H54 (cell line): ENCODE measurements around the gene HEXD.
"Not testable (repeated sequence)": the region's sequence is repeated elsewhere in the genome, so short reads cannot be mapped to it uniquely, and the experiment has no call there.

Source experiments
- DNase-seq: peaks from one replicate; pipeline ENCODE4 v3.0.0; 2011; ENCODE audit warnings: low spot score, mixed read lengths; ENCODE audit not compliant: insufficient read length
- FAIRE-seq: peaks from 3 replicates; lab custom pipeline; 2011; peaks lifted over from hg19 to GRCh38; lab: Jason Lieb, UNC
- POLR2A ChIP-seq: IDR thresholded peaks from 2 replicates; pipeline ENCODE4 v1.6.1; 2011; ENCODE audit warnings: low read depth, mild to moderate bottlenecking, low read length

The HEXD gene

DNA sequence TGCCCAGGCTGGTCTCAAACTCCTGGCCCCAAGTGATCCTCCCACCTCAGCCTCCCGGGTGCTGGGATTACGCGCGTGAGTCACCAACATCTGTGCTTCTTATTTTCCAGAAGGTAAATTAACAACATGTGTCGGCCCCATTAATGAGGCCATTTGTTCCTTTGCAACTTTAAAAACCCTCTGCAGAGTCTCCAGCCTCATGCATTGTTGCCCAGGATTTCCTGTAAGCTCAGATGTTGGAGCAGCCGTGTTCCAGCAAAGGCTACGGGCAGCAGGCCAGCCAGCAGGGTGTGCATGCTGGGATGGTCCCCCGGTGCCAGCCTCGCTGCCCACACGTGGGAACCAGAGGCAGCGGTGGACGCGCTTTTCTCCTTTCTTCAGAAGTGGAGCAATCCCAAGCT, 19.1 kb upstream of the HEXD start:
- FAIRE-seq (no peak), DNase-seq (no peak)
- no peak for TF ChIP-seq POLR2A

DNA sequence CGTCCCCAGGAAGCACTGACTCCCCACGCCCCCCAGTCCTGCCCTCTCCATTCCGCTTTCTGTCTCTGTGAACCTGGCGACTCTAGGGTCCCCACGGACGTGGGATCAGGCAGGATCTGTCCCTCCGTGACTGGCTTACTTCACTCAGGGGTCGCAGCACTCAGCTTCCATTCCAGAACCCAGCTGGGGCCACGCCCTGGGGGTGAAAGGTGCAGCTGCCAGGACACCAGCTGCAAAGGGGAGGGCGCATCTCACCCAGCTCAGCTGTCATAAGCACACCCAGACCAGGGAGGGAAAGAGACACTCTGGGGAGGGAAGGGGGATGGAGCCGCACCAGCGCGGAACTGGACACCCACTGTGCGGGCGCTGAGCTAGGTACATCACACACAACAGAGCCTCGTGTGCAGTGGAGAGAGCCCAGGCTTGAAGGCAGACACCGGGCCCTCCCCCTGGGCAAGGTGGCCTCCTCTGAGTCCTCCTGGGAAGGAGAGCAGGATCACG, 18.5 kb upstream of the HEXD start:
- FAIRE-seq (no peak), DNase-seq (no peak)
- no peak for TF ChIP-seq POLR2A

DNA sequence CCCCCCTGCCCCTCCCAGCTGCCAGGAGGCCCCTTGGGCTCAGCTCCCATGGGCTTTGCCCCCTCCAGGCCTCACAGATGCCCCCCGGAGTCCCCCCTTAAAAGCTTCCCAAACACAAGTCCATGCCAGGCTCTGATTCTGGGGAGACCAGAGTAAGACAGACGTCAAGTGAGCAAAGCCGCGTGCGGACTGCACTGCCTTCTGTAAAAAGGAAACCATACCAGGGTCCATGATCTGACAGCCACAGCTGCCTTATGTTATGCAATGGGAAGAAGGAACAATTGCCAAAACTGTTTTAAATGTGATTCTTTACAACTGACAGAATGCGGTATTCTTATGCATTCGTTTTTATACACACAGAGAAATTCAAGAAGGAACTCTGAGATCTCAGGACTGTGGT, 17.9 kb upstream of the HEXD start:
- TF ChIP-seq POLR2A: no peak
- FAIRE-seq (no peak), DNase-seq (no peak)

DNA sequence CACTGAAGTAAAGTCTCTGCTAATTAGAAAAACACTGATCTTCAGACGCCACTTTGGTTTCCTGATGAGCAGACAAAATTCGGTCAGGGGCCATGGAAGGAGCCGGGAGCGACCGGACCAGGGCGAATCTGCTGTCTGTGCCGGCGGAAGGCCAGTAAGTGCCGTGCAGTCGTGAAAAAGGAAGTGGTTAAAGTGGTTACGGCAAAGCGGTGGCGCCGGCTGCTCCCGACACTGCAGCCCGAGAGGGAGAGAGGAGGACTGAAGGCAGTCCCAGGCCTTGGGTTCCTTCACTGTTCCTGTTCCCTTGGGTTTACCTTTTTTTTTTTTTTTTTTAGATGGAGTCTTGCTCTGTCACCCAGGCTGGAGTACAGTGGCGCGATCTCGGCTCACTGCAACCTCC, 17.3 kb upstream of the HEXD start:
- FAIRE-seq (no peak), DNase-seq (no peak)
- TF ChIP-seq POLR2A: no peak

DNA sequence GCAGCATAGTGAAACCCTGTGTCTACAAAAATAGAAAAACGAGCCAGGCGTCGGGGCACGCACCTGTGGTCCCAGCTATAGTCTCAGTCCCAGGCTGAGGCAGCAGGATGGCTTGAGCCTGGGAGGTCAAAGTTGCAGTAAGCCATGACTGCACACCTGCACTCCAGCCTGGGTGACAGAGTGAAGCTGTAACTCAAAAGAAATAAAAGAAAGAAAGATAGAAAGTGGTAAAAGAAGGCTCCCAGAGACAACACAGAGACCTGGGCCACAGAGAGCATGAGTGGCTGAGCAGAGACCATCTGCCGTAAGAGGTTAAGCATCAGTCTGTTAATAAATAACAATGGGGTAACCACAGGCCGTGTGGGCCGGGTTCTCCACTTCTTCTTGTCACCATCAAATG, 15.3 kb upstream of the HEXD start:
- FAIRE-seq: no peak
- no peak for DNase-seq
- no peak for TF ChIP-seq POLR2A

DNA sequence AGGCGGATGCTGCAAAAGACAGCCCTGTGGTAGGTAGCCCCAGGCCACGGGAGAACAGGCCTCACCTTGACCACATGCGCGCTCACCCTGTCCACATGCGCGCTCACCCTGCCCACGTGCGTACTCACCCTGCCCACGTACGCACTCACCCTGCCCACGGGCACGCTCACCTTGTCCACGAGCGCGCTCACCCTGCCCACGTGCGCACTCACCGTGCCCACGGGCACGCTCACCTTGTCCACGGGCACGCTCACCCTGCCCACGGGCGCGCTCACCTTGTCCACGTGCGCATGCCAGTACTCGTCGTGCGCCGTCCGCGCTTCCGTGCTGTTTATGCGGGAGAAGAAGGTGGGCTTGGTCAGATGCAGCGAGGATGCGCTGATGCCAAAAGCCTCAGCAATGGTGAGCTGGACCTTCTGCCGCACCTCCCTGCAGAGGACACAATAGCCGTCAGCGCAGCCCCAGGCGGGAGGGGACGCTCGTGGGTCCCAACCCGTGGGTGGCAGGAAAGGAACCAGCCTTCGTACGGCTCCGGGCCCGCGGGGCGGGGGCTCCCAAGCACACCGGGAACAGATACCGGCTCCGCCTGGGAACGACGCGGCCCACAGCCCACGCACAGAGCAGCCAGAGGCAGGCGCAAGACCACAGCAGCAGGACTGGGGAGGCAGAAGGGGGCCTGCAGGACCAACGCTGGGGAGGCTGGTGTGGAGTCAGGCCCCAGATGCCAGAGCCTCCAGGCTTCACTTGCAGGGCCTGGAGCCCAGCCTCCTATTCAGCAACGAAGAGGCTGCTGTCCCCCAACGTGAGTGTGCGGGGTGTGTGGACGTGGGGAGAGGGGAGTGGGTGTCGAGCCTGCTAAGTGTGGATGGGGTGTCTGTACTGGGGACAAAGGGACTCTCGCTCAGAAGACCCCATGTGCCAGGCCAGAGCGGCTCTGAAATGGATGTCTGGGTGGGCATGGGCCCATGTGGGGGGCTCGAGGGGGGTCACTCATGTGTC, 14.2 kb upstream of the HEXD start:
- FAIRE-seq (no peak), DNase-seq (no peak)
- TF ChIP-seq POLR2A: no peak

DNA sequence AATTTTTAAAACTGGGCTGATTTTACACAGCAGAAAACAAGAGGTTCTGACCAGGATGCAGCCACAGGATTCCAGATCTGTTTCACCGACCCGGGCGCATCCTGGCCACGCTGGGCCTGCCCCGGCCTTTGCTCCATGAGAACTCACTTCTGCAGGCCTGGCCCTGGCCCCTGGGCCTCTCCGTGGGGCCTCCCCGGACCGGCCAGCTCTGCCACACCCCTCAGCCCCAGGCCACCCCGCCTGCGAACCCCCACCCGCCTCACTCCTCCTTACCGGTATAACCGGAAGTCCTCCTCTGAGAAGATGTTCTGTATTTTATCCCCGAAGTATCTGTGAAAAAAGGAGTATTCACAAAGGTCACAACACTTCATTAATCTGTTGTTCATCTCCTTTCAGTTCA, 13.1 kb upstream of the HEXD start:
- no peak for TF ChIP-seq POLR2A
- FAIRE-seq (no peak), DNase-seq (no peak)

DNA sequence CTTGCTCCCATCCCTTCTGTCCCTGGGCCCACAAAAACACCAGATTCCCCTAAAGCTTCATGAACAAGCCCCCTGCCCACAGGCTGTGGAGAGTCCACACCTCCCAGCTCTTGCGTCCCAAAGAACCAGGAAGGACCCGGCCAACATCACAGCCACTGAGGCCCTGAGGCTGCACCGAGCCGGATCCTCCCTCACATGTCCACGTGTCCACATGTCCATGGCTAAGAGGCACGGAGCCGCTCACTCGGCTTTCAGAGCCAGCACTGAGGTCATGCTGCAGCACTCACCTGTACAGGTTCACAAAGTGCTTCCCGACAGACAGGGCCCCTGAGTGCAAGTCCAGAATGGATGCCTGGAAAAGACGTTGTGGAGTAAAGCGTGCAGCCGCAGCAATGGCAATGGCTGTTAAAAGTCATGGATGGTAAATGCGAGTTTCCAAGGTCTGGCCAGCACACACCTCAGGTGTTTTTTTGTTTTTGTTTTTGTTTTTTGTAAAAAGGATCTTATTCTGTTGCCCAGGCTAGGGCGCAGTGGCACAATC, 11.9 kb upstream of the HEXD start:
- FAIRE-seq (no peak), DNase-seq (no peak)
- TF ChIP-seq POLR2A: no peak

DNA sequence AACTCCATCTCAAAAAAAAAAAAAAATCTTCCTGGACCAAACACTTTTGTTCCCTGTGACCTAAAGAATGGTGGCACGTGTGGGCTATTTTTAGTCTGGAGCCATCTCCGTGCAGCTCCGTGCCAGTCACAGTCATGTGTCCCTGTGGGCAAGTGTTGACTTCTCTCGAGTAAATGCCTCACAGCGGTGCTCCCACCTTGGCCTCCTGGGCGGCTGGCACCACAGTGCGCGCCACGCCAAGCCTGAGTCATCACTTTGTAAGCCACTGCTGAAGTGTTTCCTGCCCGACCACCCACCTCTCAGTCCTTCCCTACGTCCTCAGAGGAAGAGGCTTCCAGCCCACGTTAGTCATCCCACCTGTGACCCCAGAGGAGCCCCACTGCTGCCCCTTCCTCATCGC, 10.9 kb upstream of the HEXD start:
- TF ChIP-seq POLR2A: no peak
- FAIRE-seq (peak; percentile 43), DNase-seq (peak; percentile 85)

DNA sequence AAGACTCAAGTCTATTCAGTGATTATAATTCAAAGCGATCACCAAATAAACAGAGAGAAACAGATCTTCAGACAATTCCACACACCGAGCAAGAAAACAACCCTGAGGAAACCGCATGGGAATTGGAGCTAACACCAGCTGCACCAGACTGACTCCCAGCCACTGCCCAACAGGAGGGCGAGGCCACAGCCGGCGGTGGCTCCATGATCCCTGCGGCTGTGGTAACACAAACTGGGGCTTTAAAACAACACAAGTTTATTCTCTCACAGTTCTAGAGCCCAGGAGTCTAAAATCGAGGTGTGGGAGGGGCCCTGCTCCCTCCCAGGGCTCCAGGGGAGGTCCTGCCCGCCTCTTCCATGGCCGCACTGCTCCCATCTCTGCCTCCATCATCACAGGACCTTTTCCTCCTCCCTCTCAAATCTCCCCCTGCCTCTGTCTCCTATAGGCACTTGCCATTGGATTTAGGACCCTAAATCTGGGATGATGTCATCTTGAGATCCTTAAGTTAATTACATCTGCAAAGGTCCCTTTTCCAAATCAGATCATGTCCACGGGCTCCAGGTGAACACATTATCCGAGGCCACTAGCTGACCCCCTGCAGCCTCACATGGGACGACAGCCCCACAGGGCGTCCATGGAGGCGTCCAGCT, 9.7 kb upstream of the HEXD start:
- DNase-seq (no peak), FAIRE-seq (no peak)
- TF ChIP-seq POLR2A: no peak

DNA sequence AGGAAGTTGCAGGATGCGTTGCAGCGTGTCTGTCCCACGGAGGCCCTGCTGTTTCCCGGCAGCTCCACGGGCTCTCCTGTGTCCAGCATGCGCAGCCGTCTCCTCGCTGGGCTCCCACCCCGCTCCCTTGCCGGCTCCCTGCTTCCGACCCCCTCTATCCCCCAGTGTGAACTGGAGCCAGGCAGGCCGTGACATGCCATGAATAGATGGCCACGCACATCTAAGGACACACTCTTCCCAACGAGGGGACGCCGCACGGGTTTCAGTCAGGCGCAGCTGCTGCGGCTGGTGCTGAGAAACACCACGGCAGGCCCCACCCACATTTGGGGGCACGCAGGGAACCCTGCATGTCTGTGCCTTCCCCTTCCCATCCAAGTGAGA, 9.2 kb upstream of the HEXD start:
- no peak for FAIRE-seq
- no peak for TF ChIP-seq POLR2A
- DNase-seq: no peak

DNA sequence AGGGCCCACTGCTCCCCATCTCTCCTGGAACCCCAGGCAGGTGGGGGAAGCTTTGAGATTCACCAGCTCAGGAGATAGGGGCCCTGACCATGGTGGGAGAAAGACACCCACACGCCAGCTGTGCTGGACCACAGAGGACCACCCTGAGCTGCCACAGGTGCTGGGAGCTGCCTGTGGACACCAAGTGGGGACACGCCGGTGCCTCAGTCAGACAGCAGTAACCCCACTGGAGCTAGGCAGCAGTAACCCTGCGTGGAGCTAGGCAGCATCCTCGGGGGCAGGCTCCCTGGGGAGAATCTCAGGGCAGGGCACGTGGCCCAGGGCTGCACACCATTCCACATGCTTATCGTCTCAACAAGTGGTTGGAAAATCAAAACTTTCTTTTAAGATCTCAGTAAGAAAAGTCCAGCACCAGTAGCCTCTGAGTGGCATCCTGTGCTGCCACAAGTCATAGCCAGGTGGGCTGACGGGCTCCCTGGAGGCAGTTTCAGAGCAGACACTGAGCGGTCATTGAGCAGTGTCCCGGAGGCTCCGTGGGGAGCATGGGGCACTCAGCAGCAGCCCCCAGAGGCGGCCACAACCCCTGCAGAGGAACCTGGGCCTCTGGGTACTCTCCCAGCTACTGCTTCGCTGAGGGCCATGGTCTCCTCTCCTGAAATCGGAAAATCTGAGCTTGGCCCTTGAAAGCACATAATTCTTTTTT, 8.0 kb upstream of the HEXD start:
- no peak for TF ChIP-seq POLR2A
- DNase-seq (no peak), FAIRE-seq (no peak)

DNA sequence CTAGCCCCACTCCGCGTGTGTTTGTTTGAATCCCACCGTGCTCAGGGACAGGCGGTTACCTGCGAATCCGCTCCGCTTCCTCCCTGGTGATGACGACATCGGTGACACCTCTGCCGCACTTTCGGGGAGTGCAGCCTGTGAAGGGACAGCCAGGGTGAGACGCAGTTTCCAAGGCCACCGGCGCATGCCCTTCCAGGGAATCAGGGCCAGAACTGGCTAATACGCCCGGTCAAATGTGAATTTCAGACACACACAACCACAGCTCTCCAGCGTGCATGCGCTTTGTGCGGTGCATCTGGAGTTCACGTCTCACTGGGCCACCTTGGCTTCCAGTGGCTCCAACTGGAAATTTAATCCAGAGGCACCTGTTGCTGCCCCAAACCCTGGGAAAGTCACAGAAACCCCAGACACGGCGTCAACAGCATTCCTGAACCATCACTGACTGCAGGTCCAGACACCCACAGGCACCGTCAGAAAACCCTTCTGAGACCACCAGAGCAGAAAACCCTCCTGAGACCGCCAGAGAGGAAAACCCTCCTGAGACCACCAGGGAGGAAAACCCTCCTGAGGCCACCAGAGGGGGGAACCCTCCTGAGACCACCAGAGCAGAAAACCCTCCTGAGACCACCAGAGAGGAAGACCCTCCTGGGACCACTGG, 6.6 kb upstream of the HEXD start:
- TF ChIP-seq POLR2A: no peak
- no peak for FAIRE-seq
- DNase-seq: no peak

DNA sequence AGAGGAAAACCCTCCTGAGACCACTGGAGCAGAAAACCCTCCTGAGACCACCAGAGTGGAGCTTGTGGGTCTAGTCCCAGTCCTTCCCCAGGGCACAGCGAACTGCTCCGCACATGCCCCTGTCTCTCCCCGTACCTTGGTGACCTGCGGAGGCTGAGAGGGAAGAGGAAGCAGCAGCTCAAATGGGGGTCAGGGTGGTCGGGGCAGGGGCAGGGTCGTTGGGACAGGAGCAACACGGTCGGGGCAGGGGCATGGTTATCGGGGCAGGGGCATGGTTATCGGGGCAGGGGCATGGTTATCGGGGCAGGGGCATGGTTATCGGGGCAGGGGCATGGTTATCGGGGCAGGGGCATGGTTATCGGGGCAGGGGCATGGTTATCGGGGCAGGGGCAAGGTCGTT, 6.1 kb upstream of the HEXD start:
- not testable (repeated sequence) for DNase-seq, FAIRE-seq
